ENCODE measurements around the gene ASB9.
"Not testable (repeated sequence)": the region's sequence is repeated elsewhere in the genome, so short reads cannot be mapped to it uniquely, and the experiment has no call there.

DNA sequence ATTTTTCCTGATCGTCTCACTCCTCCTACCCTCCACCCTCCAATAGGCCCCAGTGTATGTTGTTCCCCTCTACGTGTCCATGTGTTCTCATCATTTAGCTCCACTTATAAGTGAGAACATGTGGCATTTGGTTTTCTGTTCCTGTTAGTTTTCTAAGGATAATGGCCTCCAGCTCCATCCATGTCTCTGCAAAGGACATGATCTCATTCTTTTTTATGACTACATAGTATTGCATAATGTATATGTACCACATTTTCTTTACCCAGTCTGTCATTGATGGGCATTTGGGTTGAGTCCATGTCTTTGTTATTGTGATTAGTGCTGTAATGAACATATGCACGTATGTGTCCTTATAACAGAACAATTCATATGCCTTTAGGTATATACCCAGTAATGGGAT lies 36.0 kb upstream of the ASB9 start:
- TF ChIP-seq, protein P1, sequence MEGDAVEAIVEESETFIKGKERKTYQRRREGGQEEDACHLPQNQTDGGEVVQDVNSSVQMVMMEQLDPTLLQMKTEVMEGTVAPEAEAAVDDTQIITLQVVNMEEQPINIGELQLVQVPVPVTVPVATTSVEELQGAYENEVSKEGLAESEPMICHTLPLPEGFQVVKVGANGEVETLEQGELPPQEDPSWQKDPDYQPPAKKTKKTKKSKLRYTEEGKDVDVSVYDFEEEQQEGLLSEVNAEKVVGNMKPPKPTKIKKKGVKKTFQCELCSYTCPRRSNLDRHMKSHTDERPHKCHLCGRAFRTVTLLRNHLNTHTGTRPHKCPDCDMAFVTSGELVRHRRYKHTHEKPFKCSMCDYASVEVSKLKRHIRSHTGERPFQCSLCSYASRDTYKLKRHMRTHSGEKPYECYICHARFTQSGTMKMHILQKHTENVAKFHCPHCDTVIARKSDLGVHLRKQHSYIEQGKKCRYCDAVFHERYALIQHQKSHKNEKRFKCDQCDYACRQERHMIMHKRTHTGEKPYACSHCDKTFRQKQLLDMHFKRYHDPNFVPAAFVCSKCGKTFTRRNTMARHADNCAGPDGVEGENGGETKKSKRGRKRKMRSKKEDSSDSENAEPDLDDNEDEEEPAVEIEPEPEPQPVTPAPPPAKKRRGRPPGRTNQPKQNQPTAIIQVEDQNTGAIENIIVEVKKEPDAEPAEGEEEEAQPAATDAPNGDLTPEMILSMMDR (IDR thresholded peaks at IDR 0.05; ENCODE audit: insufficient read depth, low read depth, low read length), result not testable (repeated sequence)
- TF ChIP-seq EZH2 (IDR thresholded peaks at IDR 0.05; ENCODE audit: insufficient read depth, low read length), result not testable (repeated sequence)

Data from astrocyte (in vitro differentiated cells and primary cell).